T-helper 2 cell treated with Interferon-gamma antibody and Interleukin-4, amounts not matched to agents 5 μg/mL and 100 μg/mL, for 36 hours (primary cell): ENCODE results near the gene TNNT1.
"Not testable (repeated sequence)": the region's sequence is repeated elsewhere in the genome, so short reads cannot be mapped to it uniquely, and the experiment has no call there.

Source experiments
- DNase-seq: peaks from one replicate; pipeline ENCODE4 v3.0.0; 2021; ENCODE audit warnings: low spot score
- H3K27ac Mint-ChIP-seq: one replicate; pipeline ENCODE4 v1.8.0; 2021; ENCODE audit warnings: mild to moderate bottlenecking, mixed read lengths
- H3K27me3 Mint-ChIP-seq: one replicate; pipeline ENCODE4 v1.8.0; 2021; ENCODE audit warnings: low read depth, mixed read lengths
- H3K36me3 Mint-ChIP-seq: one replicate; pipeline ENCODE4 v1.8.0; 2021; ENCODE audit warnings: low read depth, mixed read lengths
- H3K4me1 Mint-ChIP-seq: one replicate; pipeline ENCODE4 v1.8.0; 2021; ENCODE audit warnings: low read depth, mixed read lengths
- H3K4me3 Mint-ChIP-seq: one replicate; pipeline ENCODE4 v1.8.0; 2022; ENCODE audit warnings: mild to moderate bottlenecking, moderate library complexity, mixed read lengths
- H3K9me3 Mint-ChIP-seq: one replicate; pipeline ENCODE4 v1.8.0; 2021; ENCODE audit warnings: mixed read lengths

TNNT1 gene

DNA sequence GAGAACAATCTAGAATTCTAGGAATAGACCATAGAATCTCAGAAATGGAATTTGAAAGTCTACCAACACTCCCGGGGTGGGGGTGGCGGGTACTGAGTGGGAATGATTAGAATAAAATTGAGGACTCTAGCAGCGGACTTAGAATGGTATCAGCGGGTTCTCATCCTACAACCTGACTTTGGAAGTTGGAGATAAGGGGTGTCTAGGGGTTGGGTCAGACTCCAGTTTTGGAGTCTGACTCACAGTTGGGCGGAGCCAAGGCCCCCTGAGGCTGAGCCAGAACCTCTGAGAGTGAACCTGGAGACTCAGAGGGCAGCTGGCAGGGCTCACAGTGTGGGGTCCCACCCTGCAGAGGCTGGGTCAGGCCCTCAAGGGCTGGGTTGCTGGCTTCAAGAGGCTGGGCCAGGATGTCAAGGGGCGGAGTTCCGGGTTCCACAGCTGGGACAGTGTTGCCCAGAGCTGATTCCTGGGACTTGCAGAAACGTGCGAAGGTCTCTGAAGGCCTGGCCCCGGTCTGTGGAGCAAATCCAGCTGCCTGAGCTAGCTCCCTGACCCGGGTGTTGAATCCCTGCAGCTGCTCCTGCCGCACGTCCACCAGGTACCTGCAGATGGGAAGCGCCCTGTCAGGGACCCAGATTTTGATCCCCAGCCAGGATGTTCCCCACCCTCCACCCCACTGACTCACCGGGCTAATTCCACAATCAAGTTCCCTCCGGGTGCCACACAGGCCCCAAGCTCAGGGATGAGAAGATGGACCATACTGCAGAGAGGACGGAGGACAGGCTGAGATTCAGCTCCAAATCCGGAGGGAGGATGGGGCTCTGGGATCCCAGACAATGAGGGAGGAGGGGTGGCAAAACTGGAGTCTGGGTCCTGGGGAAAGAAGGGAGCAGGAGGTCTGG lies 10.1 kb upstream of the TNNT1 start:
- peaks cover 10% of the 10 kb centered on the region for H3K4me1 Mint-ChIP-seq
- no peak for DNase-seq
- H3K27me3 Mint-ChIP-seq: peaks cover 26% of the 10 kb centered on the region
- H3K27ac Mint-ChIP-seq: no peak overlapping the region
- no peaks in the 10 kb centered on the region for H3K9me3 Mint-ChIP-seq
- H3K36me3 Mint-ChIP-seq: no peaks in the 10 kb centered on the region
- no peak overlapping the region for H3K4me3 Mint-ChIP-seq

DNA sequence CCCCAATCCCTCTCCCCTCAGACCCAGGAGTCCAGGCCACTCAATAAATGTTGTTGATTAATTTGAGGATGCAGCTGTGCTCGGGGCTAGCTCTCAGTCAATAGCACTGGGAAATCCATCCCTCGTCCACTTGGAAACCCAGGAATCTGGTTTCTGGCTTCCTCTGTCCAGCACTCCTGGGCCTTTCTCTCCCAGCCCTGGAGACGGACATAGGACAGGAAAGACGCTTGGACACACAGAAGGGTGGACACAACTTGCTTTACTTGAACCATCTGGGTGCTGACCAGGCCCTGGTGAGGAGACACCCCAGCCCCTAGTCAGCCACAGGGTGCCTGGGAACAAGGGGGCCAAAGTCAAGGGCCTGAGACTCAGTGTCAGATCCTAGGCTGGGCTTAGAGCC lies 9.4 kb upstream of the TNNT1 start:
- peaks cover 26% of the 10 kb centered on the region for H3K27me3 Mint-ChIP-seq
- DNase-seq: no peak
- H3K9me3 Mint-ChIP-seq: no peaks in the 10 kb centered on the region
- peak overlapping the region; percentile 26 for H3K27ac Mint-ChIP-seq
- peaks cover 14% of the 10 kb centered on the region for H3K4me1 Mint-ChIP-seq
- no peak overlapping the region for H3K4me3 Mint-ChIP-seq
- no peaks in the 10 kb centered on the region for H3K36me3 Mint-ChIP-seq

DNA sequence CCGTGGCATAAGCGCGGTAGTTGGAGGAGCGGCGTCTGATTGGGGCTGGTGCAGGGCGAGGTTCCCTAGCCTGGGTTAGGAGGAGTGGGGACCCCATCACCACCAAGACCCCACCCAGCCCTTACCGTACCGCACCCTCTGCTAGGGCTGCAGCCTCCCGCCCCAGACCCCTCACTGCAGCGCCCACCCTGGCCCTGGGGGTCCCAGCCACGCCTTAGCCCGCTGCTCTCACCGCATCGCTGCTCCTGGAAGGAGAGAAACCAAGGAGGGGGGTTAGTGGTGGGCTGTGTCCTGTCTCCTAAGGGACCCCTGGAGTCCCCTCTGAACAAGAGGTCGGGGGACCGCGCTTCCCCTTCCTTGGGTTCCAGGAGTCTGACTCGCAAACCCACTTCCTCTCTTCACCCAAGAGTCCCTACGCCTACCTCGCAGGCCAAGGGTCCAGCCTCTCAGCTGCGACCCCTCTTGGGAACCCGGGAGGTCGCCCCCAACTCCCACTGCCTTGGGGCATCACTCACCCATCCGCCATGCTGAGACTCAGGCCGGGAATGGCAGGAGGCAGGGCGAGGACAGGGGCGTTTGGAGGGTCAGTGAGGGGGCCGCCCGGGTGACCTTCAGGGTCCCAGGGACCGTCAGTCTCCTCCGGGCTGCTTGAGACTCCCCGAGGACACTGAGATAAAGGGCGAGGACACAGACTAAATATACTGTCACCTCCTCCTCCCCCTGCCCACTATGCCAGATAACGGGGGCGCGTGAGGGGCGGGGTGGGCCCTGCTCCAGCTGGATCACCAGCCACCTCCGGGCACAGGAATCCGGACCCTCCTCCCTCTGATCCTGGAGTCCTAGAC lies 8.3 kb upstream of the TNNT1 start, which contains the start of gene TNNI3:
Gene TNNI3 (minus strand): TSS at position 669 of the 845 bp plus-strand sequence. CDS start 143 bp downstream, at position 526.
- no peak within 1 kb of the TSS for H3K4me3 Mint-ChIP-seq
- peaks cover under 1% of the 10 kb centered on the region for H3K9me3 Mint-ChIP-seq
- H3K27ac Mint-ChIP-seq: peak within 1 kb of the TSS; percentile 26
- DNase-seq: no peak
- H3K27me3 Mint-ChIP-seq: peaks cover 23% of the 10 kb centered on the region
- peaks cover 17% of the 10 kb centered on the region for H3K4me1 Mint-ChIP-seq
- H3K36me3 Mint-ChIP-seq: no peaks in the 10 kb centered on the region

DNA sequence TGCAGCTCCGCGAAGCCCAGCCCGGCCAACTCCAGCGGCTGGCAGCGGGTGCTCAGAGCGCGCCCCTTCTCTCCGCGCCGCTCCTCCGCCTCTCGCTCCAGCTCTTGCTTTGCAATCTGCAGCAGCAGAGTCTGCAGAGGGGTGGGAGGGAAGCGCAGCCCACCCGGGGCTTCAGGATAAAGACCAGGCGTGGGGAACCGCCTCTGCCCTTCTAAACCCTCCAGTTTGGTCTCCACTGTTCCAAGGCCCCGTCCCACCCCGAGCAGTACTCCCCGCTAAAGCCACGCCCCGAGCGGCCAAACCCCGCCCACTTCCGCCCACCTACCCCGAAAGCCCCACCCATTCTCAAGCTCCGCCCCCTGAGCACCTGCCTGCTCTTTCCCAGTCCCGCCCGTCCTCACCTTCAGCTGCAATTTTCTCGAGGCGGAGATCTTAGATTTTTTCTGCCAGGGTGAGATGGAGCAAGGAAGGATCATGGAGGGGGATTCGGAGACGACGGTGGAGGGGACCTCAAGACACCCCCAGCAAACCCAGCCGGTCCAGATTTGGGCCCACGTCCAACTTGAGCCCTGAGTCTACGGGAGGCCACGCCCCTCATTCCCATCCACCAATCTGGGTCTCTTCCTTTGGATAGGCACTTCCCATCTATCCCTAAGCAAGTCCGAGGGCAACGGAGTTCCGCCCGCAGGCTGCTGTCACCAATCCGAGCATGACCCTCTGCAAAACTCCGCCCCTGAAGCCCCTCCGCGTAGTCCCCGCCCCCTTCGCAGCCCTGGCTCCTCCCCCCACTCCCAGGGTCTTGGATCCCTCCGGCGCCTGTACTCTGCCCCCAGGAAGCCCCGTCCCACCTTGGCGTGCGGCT lies 7.4 kb upstream of the TNNT1 start:
- H3K9me3 Mint-ChIP-seq: peaks cover 8% of the 10 kb centered on the region
- H3K27me3 Mint-ChIP-seq: peaks cover 23% of the 10 kb centered on the region
- H3K4me1 Mint-ChIP-seq: peaks cover 22% of the 10 kb centered on the region
- no peak overlapping the region for H3K27ac Mint-ChIP-seq
- H3K4me3 Mint-ChIP-seq: no peak overlapping the region
- DNase-seq: peak; percentile 9
- no peaks in the 10 kb centered on the region for H3K36me3 Mint-ChIP-seq

DNA sequence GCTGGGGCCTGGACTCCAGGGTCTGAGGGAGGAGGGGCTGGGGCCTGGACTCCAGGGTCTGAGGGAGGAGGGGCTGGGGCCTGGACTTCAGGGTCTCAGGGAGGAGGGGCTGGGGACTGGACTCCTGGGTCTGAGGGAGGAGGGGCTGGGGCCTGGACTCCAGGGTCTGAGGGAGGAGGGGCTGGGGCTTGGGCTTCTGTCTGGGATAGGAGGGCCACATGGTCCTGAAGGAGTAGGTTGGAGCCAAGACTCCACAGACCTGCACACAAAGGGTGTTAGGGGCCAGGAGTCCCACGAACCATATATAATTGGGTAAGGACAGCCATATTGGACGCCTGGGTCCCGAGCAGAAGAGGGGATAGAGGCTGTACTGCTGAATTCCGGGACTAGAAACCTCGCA lies 6.8 kb upstream of the TNNT1 start:
- H3K27ac Mint-ChIP-seq, H3K4me3 Mint-ChIP-seq, DNase-seq, H3K36me3 Mint-ChIP-seq: not testable (repeated sequence)
- Mint-ChIP-seq H3K9me3 (peaks cover 10% of the 10 kb centered on the region), H3K4me1 (peaks cover 22% of the 10 kb centered on the region), H3K27me3 (peaks cover 23% of the 10 kb centered on the region)

DNA sequence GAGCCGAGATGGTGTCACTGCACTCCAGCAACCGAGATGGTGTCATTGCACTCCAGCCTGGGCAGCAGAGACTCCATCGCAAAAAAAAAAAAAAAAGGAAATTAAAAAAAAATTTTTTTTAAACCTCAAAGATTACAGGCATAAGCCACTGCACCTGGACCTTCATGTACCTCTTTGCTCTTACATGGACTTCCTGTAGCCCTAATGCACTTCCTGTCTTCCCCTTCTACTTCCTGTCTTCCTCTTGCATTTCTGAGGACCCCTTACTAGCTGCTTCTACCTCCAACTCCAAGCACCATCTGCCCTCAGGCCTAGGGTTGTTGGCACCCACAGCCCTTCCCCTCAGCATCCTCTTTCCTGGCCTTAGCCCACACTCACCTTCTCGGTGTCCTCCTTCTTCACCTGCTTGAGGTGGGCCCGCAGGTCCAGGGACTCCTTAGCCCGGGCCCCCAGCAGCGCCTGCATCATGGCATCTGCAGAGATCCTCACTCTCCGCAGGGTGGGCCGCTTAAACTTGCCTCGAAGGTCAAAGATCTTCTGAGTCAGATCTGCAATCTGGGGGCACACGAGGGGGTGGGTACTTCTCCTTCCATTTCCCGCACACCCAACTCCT lies 4.8 kb upstream of the TNNT1 start:
- no peaks in the 10 kb centered on the region for H3K36me3 Mint-ChIP-seq
- no peak overlapping the region for H3K27ac Mint-ChIP-seq
- DNase-seq: no peak
- peaks cover 17% of the 10 kb centered on the region for H3K4me1 Mint-ChIP-seq
- peaks cover 26% of the 10 kb centered on the region for H3K27me3 Mint-ChIP-seq
- H3K4me3 Mint-ChIP-seq: no peak overlapping the region
- peaks cover 10% of the 10 kb centered on the region for H3K9me3 Mint-ChIP-seq

DNA sequence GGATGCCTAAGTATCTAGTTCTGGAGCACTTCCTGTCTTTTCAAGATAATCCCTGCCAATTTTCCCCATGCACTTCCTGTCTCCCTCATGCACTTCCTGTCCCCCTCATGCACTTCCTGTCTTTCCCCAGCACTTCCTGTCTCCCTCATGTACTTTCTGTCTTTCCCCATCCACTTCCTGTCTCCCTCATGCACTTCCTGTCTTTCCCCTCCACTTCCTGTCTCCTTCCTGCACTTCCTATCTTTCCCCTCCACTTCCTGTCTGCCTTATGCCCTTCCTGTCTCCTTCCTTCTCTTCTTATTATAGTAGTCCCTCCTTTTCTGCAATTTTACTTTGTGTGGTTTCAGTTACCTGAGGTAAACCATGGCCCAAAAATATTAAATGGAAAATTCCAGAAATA lies 3.0 kb upstream of the TNNT1 start:
- Mint-ChIP-seq H3K27me3 (peaks cover 28% of the 10 kb centered on the region), H3K36me3 (no peaks in the 10 kb centered on the region), H3K4me1 (peaks cover 17% of the 10 kb centered on the region), H3K9me3 (peaks cover 10% of the 10 kb centered on the region), H3K4me3 (no peak overlapping the region), H3K27ac (peak overlapping the region; percentile 65)
- no peak for DNase-seq

DNA sequence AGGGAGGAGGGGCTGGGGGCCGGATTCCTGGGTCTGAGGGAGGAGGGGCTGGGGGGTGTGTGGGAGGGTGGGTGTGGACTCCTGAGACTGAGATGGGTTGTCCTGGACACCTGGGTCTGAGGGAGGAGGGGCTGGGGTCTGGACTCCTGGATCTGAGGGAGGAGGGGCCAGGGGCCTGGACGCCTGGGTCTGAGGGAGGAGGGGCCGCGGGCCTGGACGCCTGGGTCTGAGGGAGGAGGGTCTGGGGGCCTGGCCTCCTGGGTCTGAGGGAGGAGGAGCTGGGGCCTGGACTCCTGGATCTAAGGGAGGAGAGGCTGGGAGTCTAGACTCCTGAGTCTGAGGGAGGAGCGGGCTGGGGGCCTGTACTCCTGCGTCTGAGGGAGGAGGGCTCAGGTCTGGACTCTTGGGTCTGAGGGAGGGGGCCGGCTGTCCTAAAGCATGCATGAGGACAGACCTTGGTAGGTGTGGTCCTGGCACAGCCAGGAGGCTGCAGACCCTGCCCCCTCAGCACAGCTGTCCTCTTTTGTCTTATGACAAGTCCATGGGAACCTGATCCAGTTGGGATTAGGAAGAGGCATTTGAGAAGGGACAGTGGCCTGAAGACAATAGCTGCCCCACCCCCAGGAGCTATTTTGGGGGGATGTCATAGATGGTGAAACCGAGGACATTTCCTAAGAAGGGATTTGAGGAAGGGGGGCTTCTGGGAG lies 1.3 kb downstream of the TNNT1 start:
- no peak overlapping the region for H3K27ac Mint-ChIP-seq
- H3K27me3 Mint-ChIP-seq: peaks cover 42% of the 10 kb centered on the region
- H3K4me1 Mint-ChIP-seq: peaks cover 10% of the 10 kb centered on the region

DNA sequence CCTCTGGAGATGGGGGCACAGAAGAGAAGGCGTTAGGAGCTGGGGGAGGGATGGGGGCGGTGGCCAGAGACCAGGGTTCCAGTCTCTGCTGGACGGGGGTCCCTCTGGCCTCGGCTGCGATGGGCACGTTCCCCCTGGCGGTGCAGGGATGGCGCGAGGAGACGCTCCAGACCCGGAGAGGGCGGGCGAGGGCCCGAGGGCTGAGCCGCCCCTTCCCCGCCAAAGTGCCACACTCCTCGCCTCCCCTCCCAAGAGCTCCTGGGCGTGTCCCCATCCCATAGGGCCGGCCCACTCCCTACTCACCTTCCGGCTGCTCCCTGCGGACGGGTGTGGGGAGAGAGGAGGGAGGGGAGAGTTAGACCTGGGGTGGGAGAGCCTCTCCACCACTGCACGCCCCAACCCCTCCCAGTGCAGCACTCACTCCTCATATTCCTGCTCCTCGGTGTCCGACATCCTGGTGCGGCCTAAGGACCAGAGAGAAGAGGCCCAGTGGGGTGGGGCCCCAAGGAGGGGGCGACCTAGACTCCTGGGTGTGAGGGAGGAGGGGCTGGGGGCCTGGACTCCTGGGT lies 2.2 kb downstream of the TNNT1 start:
- H3K36me3 Mint-ChIP-seq: no peaks in the 10 kb centered on the region
- no peak overlapping the region for H3K27ac Mint-ChIP-seq
- no peak for DNase-seq
- H3K4me1 Mint-ChIP-seq: peaks cover 5% of the 10 kb centered on the region
- peaks cover 43% of the 10 kb centered on the region for H3K27me3 Mint-ChIP-seq
- H3K4me3 Mint-ChIP-seq: no peak overlapping the region
- peaks cover 4% of the 10 kb centered on the region for H3K9me3 Mint-ChIP-seq

More for the DNA sequence above, 1.3 kb downstream of the TNNT1 start:
- H3K4me3 Mint-ChIP-seq: no peak overlapping the region
- H3K9me3 Mint-ChIP-seq: peaks cover 10% of the 10 kb centered on the region
- H3K36me3 Mint-ChIP-seq: no peaks in the 10 kb centered on the region
- no peak for DNase-seq

DNA sequence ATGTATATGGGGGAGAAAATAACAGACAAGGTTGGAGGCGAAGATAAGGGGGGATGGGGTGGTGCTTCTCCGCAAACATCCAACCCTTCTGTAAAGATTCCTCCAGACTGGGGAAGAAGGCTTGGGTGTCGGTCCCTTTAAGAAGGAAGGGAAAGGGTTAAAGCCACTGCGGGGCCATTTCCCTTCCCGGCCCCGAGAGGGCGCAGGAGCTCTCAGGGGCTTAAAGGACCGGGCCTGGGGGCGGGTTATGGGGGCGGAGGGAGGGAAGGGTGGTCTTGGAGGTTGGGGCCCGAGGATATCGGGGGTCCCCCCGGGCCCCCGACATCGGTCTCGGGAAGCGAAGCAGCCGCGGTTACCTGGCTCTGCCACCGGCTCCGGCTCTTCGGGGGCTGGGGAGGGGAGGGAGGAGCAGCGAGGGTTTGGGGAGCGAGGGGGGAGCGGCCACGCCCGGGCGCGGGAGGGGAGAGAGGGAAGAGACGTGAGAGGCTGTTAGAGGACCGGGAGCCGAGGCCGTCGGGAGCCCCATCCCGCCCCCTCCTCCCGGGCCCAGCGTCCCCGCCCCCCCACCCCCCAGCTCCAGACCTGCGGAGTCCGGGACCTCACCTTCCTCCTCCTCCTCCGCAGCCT lies 2.8 kb downstream of the TNNT1 start:
- no peak for DNase-seq
- Mint-ChIP-seq H3K4me1 (peaks cover 5% of the 10 kb centered on the region), H3K27ac (no peak overlapping the region), H3K4me3 (no peak overlapping the region), H3K27me3 (peaks cover 45% of the 10 kb centered on the region), H3K9me3 (no peaks in the 10 kb centered on the region), H3K36me3 (no peaks in the 10 kb centered on the region)

DNA sequence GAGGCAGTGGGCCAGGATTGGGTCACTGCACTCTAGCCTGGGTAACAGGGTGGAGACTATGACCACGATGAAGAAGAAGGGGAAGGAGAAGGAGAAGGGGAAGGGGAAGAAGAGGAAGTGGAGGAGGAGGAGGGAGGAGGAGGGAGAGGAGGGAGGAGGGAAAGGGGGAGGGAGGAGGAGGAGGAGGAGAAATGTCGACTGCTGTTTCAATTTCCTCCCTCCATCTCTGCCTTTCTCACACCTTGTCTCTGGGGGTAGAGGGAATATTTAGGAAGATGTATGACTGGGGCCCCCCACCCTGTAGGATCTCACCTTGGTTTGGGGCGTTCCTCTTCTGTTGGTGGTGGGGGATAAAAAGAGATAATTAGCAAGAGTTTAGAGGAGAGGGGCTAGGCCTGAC lies 3.8 kb downstream of the TNNT1 start:
- no peak overlapping the region for H3K4me3 Mint-ChIP-seq
- no peak for DNase-seq
- no peak overlapping the region for H3K27ac Mint-ChIP-seq
- H3K36me3 Mint-ChIP-seq: no peaks in the 10 kb centered on the region
- peaks cover 45% of the 10 kb centered on the region for H3K27me3 Mint-ChIP-seq
- no peaks in the 10 kb centered on the region for H3K9me3 Mint-ChIP-seq
- peaks cover 7% of the 10 kb centered on the region for H3K4me1 Mint-ChIP-seq

DNA sequence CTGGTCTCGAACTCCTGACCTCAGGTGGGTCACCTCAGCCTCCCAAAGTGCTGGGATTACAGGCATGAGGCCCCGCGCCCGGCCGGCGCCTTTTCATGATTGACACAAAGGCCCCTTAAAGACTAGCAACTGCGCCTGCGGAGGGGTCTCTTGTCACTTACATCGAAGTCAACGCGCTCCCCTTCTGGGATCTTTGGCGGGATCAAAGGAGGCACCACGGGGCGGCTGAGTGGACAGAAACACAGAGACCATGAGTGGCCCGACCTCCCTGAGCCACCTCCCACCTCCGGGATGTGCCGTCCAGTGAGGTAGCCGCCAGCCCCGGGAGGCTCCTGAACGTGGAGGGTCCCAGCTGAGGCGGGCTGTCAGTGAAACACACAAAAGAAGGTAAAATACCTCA lies 7.3 kb downstream of the TNNT1 start:
- no peak for DNase-seq
- Mint-ChIP-seq H3K27me3 (peaks cover 28% of the 10 kb centered on the region), H3K4me3 (no peak overlapping the region), H3K4me1 (peaks cover 5% of the 10 kb centered on the region), H3K9me3 (no peaks in the 10 kb centered on the region), H3K27ac (no peak overlapping the region), H3K36me3 (no peaks in the 10 kb centered on the region)
